ENCODE measurements around the gene PDGFRB.

PDGFRB gene

DNA sequence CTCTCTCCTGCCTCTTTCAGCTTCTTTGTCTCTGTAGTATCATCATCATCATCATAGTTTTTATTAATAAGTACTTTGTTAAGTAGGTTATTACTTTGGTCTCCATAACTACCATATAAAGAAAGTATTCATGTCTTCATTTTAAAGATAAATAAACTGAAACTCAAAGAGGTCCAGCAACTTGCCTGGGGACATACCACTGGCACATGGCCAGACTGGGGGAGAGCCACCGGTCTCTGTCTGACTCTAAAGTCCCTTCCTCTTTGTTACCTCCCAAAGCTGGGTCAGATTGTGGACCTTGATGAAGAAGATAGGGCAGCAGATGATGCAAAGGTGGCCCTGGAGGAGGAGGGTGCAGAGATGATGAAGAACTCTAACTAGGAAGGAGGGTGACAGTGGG, 19.4 kb upstream of the PDGFRB start:
- Histone ChIP-seq H3K4me1 (ENCODE audit: control insufficient read depth in 1 of 2, insufficient read depth in 2 of 2, low read length in 2 of 2) (peaks cover 75 to 87% of the 10 kb centered on the region in 2 donors), H3K9ac (ENCODE audit: low read depth in 1 of 2, low read length in 2 of 2) (no peak overlapping the region), H3K9me3 (ENCODE audit: control insufficient read depth in 1 of 2, low read length in 2 of 2) (no peaks in the 10 kb centered on the region), H3K27ac (ENCODE audit: low read depth, low read length) (no peak overlapping the region), H3K36me3 (ENCODE audit: control insufficient read depth in 1 of 2, insufficient read depth in 2 of 2, low read length in 2 of 2) (peaks cover 12 to 30% of the 10 kb centered on the region in 2 donors), H3K4me3 (ENCODE audit: low read depth in 1 of 2, low read length in 2 of 2) (no peak overlapping the region), H3K27me3 (ENCODE audit: control insufficient read depth in 1 of 2, insufficient read depth in 2 of 2, low read length in 2 of 2) (no peaks in the 10 kb centered on the region)

DNA sequence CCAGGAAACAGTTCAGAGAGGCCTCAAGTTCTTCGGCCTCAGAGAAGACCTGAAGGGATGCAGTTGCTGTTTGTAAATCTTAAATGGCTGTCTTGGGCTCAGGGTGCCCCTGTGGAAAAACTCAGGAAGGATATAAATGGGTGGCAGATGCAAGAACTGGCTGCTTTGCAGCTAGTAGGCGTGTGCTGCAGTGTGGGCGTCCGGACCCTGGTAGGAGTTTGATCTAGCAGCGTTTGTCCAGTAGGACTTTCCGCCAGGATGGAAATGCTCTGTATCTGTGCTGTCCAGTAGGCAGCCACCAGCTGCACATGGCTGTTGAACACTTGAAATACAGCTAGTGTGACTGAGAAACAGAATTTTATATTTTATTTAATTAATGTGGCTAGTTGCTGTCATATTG, 18.6 kb upstream of the PDGFRB start:
- Histone ChIP-seq H3K4me3 (ENCODE audit: low read depth in 1 of 2, low read length in 2 of 2) (no peak overlapping the region), H3K27ac (ENCODE audit: low read depth, low read length) (no peak overlapping the region), H3K27me3 (ENCODE audit: control insufficient read depth in 1 of 2, insufficient read depth in 2 of 2, low read length in 2 of 2) (peaks cover 0 to 2% of the 10 kb centered on the region in 2 donors), H3K9me3 (ENCODE audit: control insufficient read depth in 1 of 2, low read length in 2 of 2) (no peaks in the 10 kb centered on the region), H3K9ac (ENCODE audit: low read depth in 1 of 2, low read length in 2 of 2) (no peak overlapping the region), H3K4me1 (ENCODE audit: control insufficient read depth in 1 of 2, insufficient read depth in 2 of 2, low read length in 2 of 2) (peaks cover 72 to 86% of the 10 kb centered on the region in 2 donors), H3K36me3 (ENCODE audit: control insufficient read depth in 1 of 2, insufficient read depth in 2 of 2, low read length in 2 of 2) (peaks cover 9 to 30% of the 10 kb centered on the region in 2 donors)

DNA sequence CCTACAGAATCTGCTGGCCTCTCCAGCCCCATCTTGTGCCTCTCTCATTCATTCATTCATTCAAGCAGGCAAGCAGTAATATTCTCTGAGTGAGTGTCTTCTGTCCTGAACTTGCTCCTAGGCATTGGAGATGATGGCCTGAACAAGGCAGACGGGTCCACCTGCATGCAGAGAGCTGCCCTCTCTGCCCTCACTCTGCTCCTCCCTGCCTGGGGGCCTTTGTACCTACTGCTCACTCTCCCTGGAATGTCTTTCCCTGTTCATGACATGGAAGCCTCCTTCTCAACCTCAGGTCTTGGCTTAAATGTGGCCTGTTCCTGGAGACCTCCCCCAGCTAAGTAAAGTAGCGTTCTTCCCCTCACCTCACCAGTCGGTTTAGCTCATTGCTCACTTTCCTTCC, 17.5 kb upstream of the PDGFRB start:
- peaks cover 72 to 83% of the 10 kb centered on the region in 2 donors for H3K4me1 ChIP-seq (ENCODE audit: control insufficient read depth in 1 of 2, insufficient read depth in 2 of 2, low read length in 2 of 2)
- H3K27me3 ChIP-seq (ENCODE audit: control insufficient read depth in 1 of 2, insufficient read depth in 2 of 2, low read length in 2 of 2): peaks cover 0 to 3% of the 10 kb centered on the region in 2 donors
- no peak overlapping the region for H3K9ac ChIP-seq (ENCODE audit: low read depth in 1 of 2, low read length in 2 of 2)
- H3K27ac ChIP-seq (ENCODE audit: low read depth, low read length): no peak overlapping the region
- H3K4me3 ChIP-seq (ENCODE audit: low read depth in 1 of 2, low read length in 2 of 2): peak overlapping the region in 1 of 2 donors; percentile 3
- H3K36me3 ChIP-seq (ENCODE audit: control insufficient read depth in 1 of 2, insufficient read depth in 2 of 2, low read length in 2 of 2): peaks cover 3 to 30% of the 10 kb centered on the region in 2 donors
- no peaks in the 10 kb centered on the region for H3K9me3 ChIP-seq (ENCODE audit: control insufficient read depth in 1 of 2, low read length in 2 of 2)

DNA sequence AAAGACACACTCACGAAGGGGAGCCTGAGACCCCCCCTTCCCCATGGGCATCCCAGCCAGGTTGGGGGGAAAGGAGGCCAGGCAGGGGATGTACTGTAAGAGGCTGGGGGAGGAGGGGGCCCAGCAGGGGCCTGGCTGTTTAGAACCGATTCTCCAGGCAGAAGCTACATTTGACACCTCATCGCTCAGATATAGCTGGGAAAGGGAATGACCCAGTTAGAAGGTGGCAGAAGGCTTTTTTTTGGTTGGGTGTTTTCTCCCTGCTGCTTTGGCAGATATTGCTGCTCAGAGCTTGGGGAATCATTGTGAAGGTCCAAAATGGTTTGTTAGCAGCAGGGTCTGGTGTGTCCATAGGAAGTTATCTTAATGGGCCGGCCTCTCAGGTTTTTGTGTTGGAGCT, 16.9 kb upstream of the PDGFRB start:
- Histone ChIP-seq H3K9ac (ENCODE audit: low read depth in 1 of 2, low read length in 2 of 2) (peak overlapping the region in 1 of 2 donors; percentile 17), H3K36me3 (ENCODE audit: control insufficient read depth in 1 of 2, insufficient read depth in 2 of 2, low read length in 2 of 2) (peaks cover 3 to 30% of the 10 kb centered on the region in 2 donors), H3K4me1 (ENCODE audit: control insufficient read depth in 1 of 2, insufficient read depth in 2 of 2, low read length in 2 of 2) (peaks cover 72 to 77% of the 10 kb centered on the region in 2 donors), H3K27ac (ENCODE audit: low read depth, low read length) (no peak overlapping the region), H3K4me3 (ENCODE audit: low read depth in 1 of 2, low read length in 2 of 2) (no peak overlapping the region), H3K27me3 (ENCODE audit: control insufficient read depth in 1 of 2, insufficient read depth in 2 of 2, low read length in 2 of 2) (peaks cover under 1 to 6% of the 10 kb centered on the region in 2 donors), H3K9me3 (ENCODE audit: control insufficient read depth in 1 of 2, low read length in 2 of 2) (no peaks in the 10 kb centered on the region)

DNA sequence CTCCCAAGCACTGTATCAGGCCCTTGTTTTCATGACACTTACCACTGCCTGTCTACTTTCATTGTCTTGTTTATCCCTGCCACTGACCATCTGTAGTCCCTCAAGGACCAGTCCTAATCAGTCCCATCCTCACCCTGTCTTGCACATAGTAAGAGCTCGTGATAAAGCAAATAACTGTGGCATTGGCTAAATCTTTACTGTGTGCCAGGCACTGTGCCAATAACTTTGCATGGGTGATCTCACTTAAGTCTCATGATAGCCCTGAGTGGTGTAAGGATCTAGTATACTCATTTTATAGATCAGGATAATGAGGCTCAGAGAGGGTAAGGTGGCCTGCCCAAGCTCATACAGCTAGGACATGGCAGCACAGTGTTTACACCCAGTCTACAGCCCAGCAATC, 16.5 kb upstream of the PDGFRB start:
- Histone ChIP-seq H3K27me3 (ENCODE audit: control insufficient read depth in 1 of 2, insufficient read depth in 2 of 2, low read length in 2 of 2) (peaks cover 4 to 6% of the 10 kb centered on the region in 2 donors), H3K9ac (ENCODE audit: low read depth in 1 of 2, low read length in 2 of 2) (peak overlapping the region; percentile 17 to 32), H3K4me1 (ENCODE audit: control insufficient read depth in 1 of 2, insufficient read depth in 2 of 2, low read length in 2 of 2) (peaks cover 69 to 73% of the 10 kb centered on the region in 2 donors), H3K36me3 (ENCODE audit: control insufficient read depth in 1 of 2, insufficient read depth in 2 of 2, low read length in 2 of 2) (peaks cover 3 to 30% of the 10 kb centered on the region in 2 donors), H3K27ac (ENCODE audit: low read depth, low read length) (no peak overlapping the region), H3K9me3 (ENCODE audit: control insufficient read depth in 1 of 2, low read length in 2 of 2) (no peaks in the 10 kb centered on the region), H3K4me3 (ENCODE audit: low read depth in 1 of 2, low read length in 2 of 2) (no peak overlapping the region)

DNA sequence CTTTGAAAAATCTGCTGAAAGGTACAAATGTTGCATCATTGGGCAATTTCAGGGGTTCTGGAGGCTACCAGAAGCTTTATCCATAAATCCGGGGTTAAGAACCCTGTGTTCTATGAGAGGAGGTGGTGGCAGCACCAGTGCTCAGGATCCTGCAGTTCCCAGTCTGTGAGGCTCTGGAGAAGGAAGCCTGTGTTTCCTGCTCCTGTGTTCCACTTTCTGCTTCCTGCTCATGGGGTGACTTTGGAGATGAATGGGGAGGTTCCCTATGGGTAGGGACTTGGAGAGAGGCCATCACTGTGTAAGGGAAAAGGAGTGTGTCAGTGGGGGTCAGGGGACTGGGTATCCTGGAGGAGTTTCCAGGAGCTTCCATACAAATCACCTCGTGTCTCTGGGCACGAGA, 13.2 kb upstream of the PDGFRB start:
- peaks cover 69 to 70% of the 10 kb centered on the region in 2 donors for H3K4me1 ChIP-seq (ENCODE audit: control insufficient read depth in 1 of 2, insufficient read depth in 2 of 2, low read length in 2 of 2)
- H3K27ac ChIP-seq (ENCODE audit: low read depth, low read length): no peak overlapping the region
- H3K4me3 ChIP-seq (ENCODE audit: low read depth in 1 of 2, low read length in 2 of 2): peak overlapping the region; percentile 87 to 89
- H3K9ac ChIP-seq (ENCODE audit: low read depth in 1 of 2, low read length in 2 of 2): peak overlapping the region; percentile 64 to 97
- H3K27me3 ChIP-seq (ENCODE audit: control insufficient read depth in 1 of 2, insufficient read depth in 2 of 2, low read length in 2 of 2): peaks cover 4 to 6% of the 10 kb centered on the region in 2 donors
- H3K9me3 ChIP-seq (ENCODE audit: control insufficient read depth in 1 of 2, low read length in 2 of 2): no peaks in the 10 kb centered on the region
- peaks cover 3 to 22% of the 10 kb centered on the region in 2 donors for H3K36me3 ChIP-seq (ENCODE audit: control insufficient read depth in 1 of 2, insufficient read depth in 2 of 2, low read length in 2 of 2)

DNA sequence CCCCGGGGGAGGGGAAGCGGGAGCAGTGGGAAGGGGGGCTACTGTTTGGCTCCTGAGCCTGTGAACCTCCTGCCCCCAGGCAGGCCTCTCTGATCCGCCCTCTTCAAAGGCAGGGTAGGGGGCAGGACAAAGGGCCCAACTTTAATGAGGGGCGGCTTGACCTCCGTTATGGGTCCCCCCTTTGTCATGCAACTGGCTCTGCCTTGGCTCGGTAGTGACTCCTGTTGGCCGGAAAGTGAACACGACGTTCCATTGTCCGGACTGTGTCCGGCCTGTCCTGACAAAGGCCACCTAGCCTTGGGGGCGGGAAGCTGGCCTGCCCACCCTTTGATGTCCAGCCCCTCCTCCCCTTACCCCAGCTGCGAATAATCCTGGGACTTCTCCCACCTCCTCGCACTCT, 12.3 kb upstream of the PDGFRB start:
- Histone ChIP-seq H3K4me1 (ENCODE audit: control insufficient read depth in 1 of 2, insufficient read depth in 2 of 2, low read length in 2 of 2) (peaks cover 68 to 70% of the 10 kb centered on the region in 2 donors), H3K36me3 (ENCODE audit: control insufficient read depth in 1 of 2, insufficient read depth in 2 of 2, low read length in 2 of 2) (peaks cover 3 to 13% of the 10 kb centered on the region in 2 donors), H3K9me3 (ENCODE audit: control insufficient read depth in 1 of 2, low read length in 2 of 2) (no peaks in the 10 kb centered on the region), H3K9ac (ENCODE audit: low read depth in 1 of 2, low read length in 2 of 2) (peak overlapping the region; percentile 91 to 97), H3K4me3 (ENCODE audit: low read depth in 1 of 2, low read length in 2 of 2) (peak overlapping the region; percentile 87 to 89), H3K27me3 (ENCODE audit: control insufficient read depth in 1 of 2, insufficient read depth in 2 of 2, low read length in 2 of 2) (peaks cover 4 to 6% of the 10 kb centered on the region in 2 donors), H3K27ac (ENCODE audit: low read depth, low read length) (no peak overlapping the region)

DNA sequence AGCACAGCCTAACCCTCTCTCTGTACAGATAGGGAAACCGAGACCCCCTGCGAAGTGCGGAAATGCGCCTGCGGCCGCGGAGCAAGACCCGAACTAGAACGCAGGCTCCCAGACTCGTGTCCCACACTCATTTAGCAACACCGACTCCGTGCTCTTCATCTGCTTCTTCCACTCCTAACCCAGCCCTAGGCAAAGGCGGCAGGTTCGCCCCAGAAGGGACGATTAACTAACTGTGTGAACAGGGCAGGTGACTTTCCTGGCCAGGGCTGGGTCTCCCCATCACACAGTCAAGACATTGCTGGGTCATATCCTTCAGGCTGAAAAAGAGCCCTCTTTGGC, 11.8 kb upstream of the PDGFRB start:
- peaks cover 3 to 13% of the 10 kb centered on the region in 2 donors for H3K36me3 ChIP-seq (ENCODE audit: control insufficient read depth in 1 of 2, insufficient read depth in 2 of 2, low read length in 2 of 2)
- peak overlapping the region; percentile 87 to 89 for H3K4me3 ChIP-seq (ENCODE audit: low read depth in 1 of 2, low read length in 2 of 2)
- H3K4me1 ChIP-seq (ENCODE audit: control insufficient read depth in 1 of 2, insufficient read depth in 2 of 2, low read length in 2 of 2): peaks cover 65 to 67% of the 10 kb centered on the region in 2 donors
- peaks cover 4 to 6% of the 10 kb centered on the region in 2 donors for H3K27me3 ChIP-seq (ENCODE audit: control insufficient read depth in 1 of 2, insufficient read depth in 2 of 2, low read length in 2 of 2)
- H3K9ac ChIP-seq (ENCODE audit: low read depth in 1 of 2, low read length in 2 of 2): peak overlapping the region; percentile 91 to 97
- H3K27ac ChIP-seq (ENCODE audit: low read depth, low read length): peak overlapping the region; percentile 34
- no peaks in the 10 kb centered on the region for H3K9me3 ChIP-seq (ENCODE audit: control insufficient read depth in 1 of 2, low read length in 2 of 2)

DNA sequence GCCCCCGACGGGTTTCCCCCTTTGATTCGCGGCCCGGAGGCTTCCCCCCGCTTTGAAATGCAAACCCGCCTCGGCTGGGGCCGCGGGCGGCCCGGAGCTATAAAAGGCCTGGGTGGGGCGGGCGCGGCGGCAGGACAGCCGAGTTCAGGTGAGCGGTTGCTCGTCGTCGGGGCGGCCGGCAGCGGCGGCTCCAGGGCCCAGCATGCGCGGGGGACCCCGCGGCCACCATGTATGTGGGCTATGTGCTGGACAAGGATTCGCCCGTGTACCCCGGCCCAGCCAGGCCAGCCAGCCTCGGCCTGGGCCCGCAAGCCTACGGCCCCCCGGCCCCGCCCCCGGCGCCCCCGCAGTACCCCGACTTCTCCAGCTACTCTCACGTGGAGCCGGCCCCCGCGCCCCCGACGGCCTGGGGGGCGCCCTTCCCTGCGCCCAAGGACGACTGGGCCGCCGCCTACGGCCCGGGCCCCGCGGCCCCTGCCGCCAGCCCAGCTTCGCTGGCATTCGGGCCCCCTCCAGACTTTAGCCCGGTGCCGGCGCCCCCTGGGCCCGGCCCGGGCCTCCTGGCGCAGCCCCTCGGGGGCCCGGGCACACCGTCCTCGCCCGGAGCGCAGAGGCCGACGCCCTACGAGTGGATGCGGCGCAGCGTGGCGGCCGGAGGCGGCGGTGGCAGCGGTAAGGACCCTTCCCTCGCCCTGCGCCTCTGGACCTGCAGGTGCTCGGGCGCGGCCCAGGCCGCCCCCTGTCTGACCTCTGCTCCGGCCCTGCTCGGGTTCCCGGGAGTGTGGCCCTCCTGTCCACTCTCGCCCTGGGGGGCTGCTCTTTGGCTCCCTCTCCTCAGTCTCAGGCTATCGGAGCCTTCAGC, 11.2 kb upstream of the PDGFRB start, which contains the start of gene CDX1:
CDX1 (plus strand) TSS at position 129 of the 862 bp plus-strand sequence; CDS start at position 228, 99 bp downstream.
- H3K36me3 ChIP-seq (ENCODE audit: control insufficient read depth in 1 of 2, insufficient read depth in 2 of 2, low read length in 2 of 2): peaks cover 3 to 10% of the 10 kb centered on the region in 2 donors
- H3K27ac ChIP-seq (ENCODE audit: low read depth, low read length): peak within 1 kb of the TSS; percentile 34
- peaks cover 65% of the 10 kb centered on the region in 2 donors for H3K4me1 ChIP-seq (ENCODE audit: control insufficient read depth in 1 of 2, insufficient read depth in 2 of 2, low read length in 2 of 2)
- no peaks in the 10 kb centered on the region for H3K9me3 ChIP-seq (ENCODE audit: control insufficient read depth in 1 of 2, low read length in 2 of 2)
- peak within 1 kb of the TSS; percentile 91 to 97 for H3K9ac ChIP-seq (ENCODE audit: low read depth in 1 of 2, low read length in 2 of 2)
- H3K27me3 ChIP-seq (ENCODE audit: control insufficient read depth in 1 of 2, insufficient read depth in 2 of 2, low read length in 2 of 2): peaks cover 4 to 6% of the 10 kb centered on the region in 2 donors
- peak within 1 kb of the TSS; percentile 87 to 89 for H3K4me3 ChIP-seq (ENCODE audit: low read depth in 1 of 2, low read length in 2 of 2)

DNA sequence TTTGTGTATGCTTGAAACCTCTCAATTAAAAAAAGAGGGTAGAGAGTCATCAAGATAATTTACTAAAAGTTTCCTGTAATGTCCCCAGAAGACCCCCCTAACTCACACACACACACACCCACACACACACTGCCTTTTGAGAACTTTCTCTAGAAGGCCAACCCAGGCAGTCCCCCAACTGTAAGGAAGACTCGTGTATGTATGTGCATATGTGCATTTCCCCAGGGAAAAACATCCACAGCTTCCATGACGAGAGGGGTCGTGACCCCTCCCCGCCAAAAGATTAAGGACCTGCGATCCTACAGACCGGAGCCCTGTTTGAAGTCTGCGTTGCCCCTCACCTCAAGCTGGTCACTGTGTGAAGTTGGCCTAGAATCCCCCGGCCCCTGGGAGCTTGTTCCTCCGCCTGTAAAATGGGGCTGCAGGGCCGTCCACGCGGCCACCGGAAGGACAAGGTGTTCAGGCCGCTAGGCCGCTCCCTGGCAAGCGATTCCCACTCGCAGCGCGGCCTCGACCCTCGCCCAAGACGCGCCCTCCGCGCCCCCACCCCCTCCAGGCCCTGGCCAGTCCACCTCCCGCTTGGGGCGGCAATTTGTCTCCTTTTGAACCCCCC, 10.5 kb upstream of the PDGFRB start:
- H3K4me1 ChIP-seq (ENCODE audit: control insufficient read depth in 1 of 2, insufficient read depth in 2 of 2, low read length in 2 of 2): peaks cover 67 to 68% of the 10 kb centered on the region in 2 donors
- peaks cover 3 to 5% of the 10 kb centered on the region in 2 donors for H3K36me3 ChIP-seq (ENCODE audit: control insufficient read depth in 1 of 2, insufficient read depth in 2 of 2, low read length in 2 of 2)
- peaks cover 4 to 6% of the 10 kb centered on the region in 2 donors for H3K27me3 ChIP-seq (ENCODE audit: control insufficient read depth in 1 of 2, insufficient read depth in 2 of 2, low read length in 2 of 2)
- peak overlapping the region; percentile 51 to 60 for H3K9ac ChIP-seq (ENCODE audit: low read depth in 1 of 2, low read length in 2 of 2)
- no peak overlapping the region for H3K27ac ChIP-seq (ENCODE audit: low read depth, low read length)
- H3K9me3 ChIP-seq (ENCODE audit: control insufficient read depth in 1 of 2, low read length in 2 of 2): no peaks in the 10 kb centered on the region
- peak overlapping the region; percentile 30 to 40 for H3K4me3 ChIP-seq (ENCODE audit: low read depth in 1 of 2, low read length in 2 of 2)
